ENCODE results near the gene CNPY3. TPM values are rescaled to one million over a fixed set of nuclear protein-coding genes. Genes with fewer than 3 reads are reported as not detected.
A peak's percentile ranks its signal among the peaks of the same experiment; 100 is the strongest.
"Not testable (repeated sequence)": the region's sequence is repeated elsewhere in the genome, so short reads cannot be mapped to it uniquely, and the experiment has no call there.

CNPY3 gene
- polyA plus RNA-seq (26.4 and 37.3 TPM in 2 replicates), polyA minus RNA-seq (20.8 and 23.6 TPM in 2 replicates)

GRCh38 chr6:42928986-42929820, at the start of gene CNPY3:
TSS of gene CNPY3 (plus strand) at chr6:42929480. CDS start at chr6:42929571, 91 bp downstream.
- H3K4me3 ChIP-seq (ENCODE audit: low read length) = peak within 1 kb of the TSS; percentile 88
- H3K9me3 ChIP-seq (ENCODE audit: low read length) = no peaks in the 10 kb centered on the region
- peak within 1 kb of the TSS; percentile 97 for H3K4me2 ChIP-seq (ENCODE audit: low read length)
- H4K20me1 ChIP-seq (ENCODE audit: insufficient read depth) = no peaks in the 10 kb centered on the region
- H3K79me2 ChIP-seq (replicated peaks; ENCODE audit: insufficient read depth, low read length) = peaks cover 20% of the 10 kb centered on the region
- peak within 1 kb of the TSS; percentile 90 for H3K9ac ChIP-seq (ENCODE audit: low read length)
- TF ChIP-seq EP300 (conservative IDR thresholded peaks at IDR 0.05; ENCODE audit: poor library complexity, severe bottlenecking) (peak; percentile 17), MXI1 (conservative IDR thresholded peaks at IDR 0.05; ENCODE audit: poor library complexity, severe bottlenecking) (peak; percentile 99), RAD21 (conservative IDR thresholded peaks at IDR 0.05) (peak; percentile 19), POLR2AphosphoS5 (IDR thresholded peaks at IDR 0.05) (peak; percentile 86), EZH2 (IDR thresholded peaks at IDR 0.05; ENCODE audit: borderline replicate concordance, insufficient read depth, low read length, poor library complexity, severe bottlenecking) (no peak), SMC3 (conservative IDR thresholded peaks at IDR 0.05; ENCODE audit: poor library complexity) (no peak), REST (IDR thresholded peaks at IDR 0.05; ENCODE audit: borderline replicate concordance) (peak; percentile 27), TAF1 (IDR thresholded peaks at IDR 0.05; ENCODE audit: low read depth) (peak; percentile 59), CTCF (IDR thresholded peaks at IDR 0.05; ENCODE audit: poor library complexity, severe bottlenecking) (peak; percentile 60)
- H3K9me2 ChIP-seq (ENCODE audit: insufficient read depth, low read length) = no peaks in the 10 kb centered on the region
- H3K36me3 ChIP-seq (ENCODE audit: insufficient read depth, low read length) = no peaks in the 10 kb centered on the region
- peak within 1 kb of the TSS; percentile 97 for H2AFZ ChIP-seq (ENCODE audit: low read depth, low read length)
- no peaks in the 10 kb centered on the region for H3F3A ChIP-seq (ENCODE audit: insufficient read depth, low read length, poor library complexity, severe bottlenecking)
- no peaks in the 10 kb centered on the region for H3K27me3 ChIP-seq (ENCODE audit: insufficient read depth, low read depth, low read length)
- peak within 1 kb of the TSS; percentile 99 for H3K27ac ChIP-seq (ENCODE audit: low read length)

GRCh38 chr6:42880240-42880817, 49.0 kb upstream of the CNPY3 start:
- Histone ChIP-seq H3K27ac (ENCODE audit: low read length) (peak overlapping the region; percentile 96), H3K79me2 (replicated peaks; ENCODE audit: insufficient read depth, low read length) (peaks cover 13% of the 10 kb centered on the region), H3K4me2 (ENCODE audit: low read length) (peak overlapping the region; percentile 88), H3K4me3 (ENCODE audit: low read length) (peak overlapping the region; percentile 80), H2AFZ (ENCODE audit: low read depth, low read length) (peak overlapping the region; percentile 98), H3K9ac (ENCODE audit: low read length) (peak overlapping the region; percentile 85)
- H3K9me2 ChIP-seq (ENCODE audit: insufficient read depth, low read length); H4K20me1 ChIP-seq (ENCODE audit: insufficient read depth); H3K27me3 ChIP-seq (ENCODE audit: insufficient read depth, low read depth, low read length); H3K36me3 ChIP-seq (ENCODE audit: insufficient read depth, low read length); H3F3A ChIP-seq (ENCODE audit: insufficient read depth, low read length, poor library complexity, severe bottlenecking); H3K9me3 ChIP-seq (ENCODE audit: low read length): not testable (repeated sequence)

GRCh38 chr6:42880871-42881270, 48.4 kb upstream of the CNPY3 start:
- not testable (repeated sequence) for H3K27me3 ChIP-seq (ENCODE audit: insufficient read depth, low read depth, low read length); H3K4me2 ChIP-seq (ENCODE audit: low read length); H3F3A ChIP-seq (ENCODE audit: insufficient read depth, low read length, poor library complexity, severe bottlenecking); H2AFZ ChIP-seq (ENCODE audit: low read depth, low read length); H3K9me3 ChIP-seq (ENCODE audit: low read length); H3K27ac ChIP-seq (ENCODE audit: low read length); H3K36me3 ChIP-seq (ENCODE audit: insufficient read depth, low read length); H4K20me1 ChIP-seq (ENCODE audit: insufficient read depth); H3K9me2 ChIP-seq (ENCODE audit: insufficient read depth, low read length)
- Histone ChIP-seq H3K79me2 (replicated peaks; ENCODE audit: insufficient read depth, low read length) (peaks cover 13% of the 10 kb centered on the region), H3K9ac (ENCODE audit: low read length) (peak overlapping the region; percentile 85), H3K4me3 (ENCODE audit: low read length) (peak overlapping the region; percentile 80)
